GM18951 (cell line): Measurements from ENCODE around the gene ADAP1.
"Not testable (repeated sequence)": the region's sequence is repeated elsewhere in the genome, so short reads cannot be mapped to it uniquely, and the experiment has no call there.

Experiments used
- POLR2A ChIP-seq: IDR thresholded peaks from 4 replicates; pipeline ENCODE4 v1.6.1; 2011; ENCODE audit warnings: mild to moderate bottlenecking; ENCODE audit not compliant: insufficient read length, insufficient read depth; ENCODE audit errors: extremely low read depth
- in situ Hi-C: fragments of 300-500 bp; cut with MboI; formaldehyde crosslinking; loops from one replicate; pipeline ENCODE4 v1.12.0; 2022; ENCODE audit warnings: low sequenced_read_pairs, mixed read lengths, inconsistent platforms; ENCODE audit not compliant: unreplicated experiment

ADAP1 gene

GRCh38 chr7:954330-955238 is at the start of gene ADAP1:
Gene ADAP1, minus strand, starts transcription at chr7:954680. Its CDS starts 203 bp downstream, at chr7:954477.
- peak; percentile 60 for TF ChIP-seq POLR2A
- in situ Hi-C loops: loop anchor here (25.0 kb wide), 1 partner anchor 167 kb away; no protein-coding TSS in a partner anchor

GRCh38 chr7:1002445-1002844 is 48.0 kb upstream of the ADAP1 start:
- in situ Hi-C loops: not testable (repeated sequence)

- in situ Hi-C loops: not testable (repeated sequence)
Measured at GRCh38 chr7:1002026-1002425, 47.5 kb upstream of the ADAP1 start.

GRCh38 chr7:1001069-1001770 is 46.7 kb upstream of the ADAP1 start:
- in situ Hi-C loops: not testable (repeated sequence)

GRCh38 chr7:999941-1000935 is 45.8 kb upstream of the ADAP1 start:
- in situ Hi-C loops: loop anchor here (5.0 to 10.0 kb wide), 3 partner anchors 45 to 165 kb away; partner anchors contain the start of genes GPR146 and ZFAND2A
- no peak for TF ChIP-seq POLR2A

- in situ Hi-C loops: loop anchor here (5.0 to 10.0 kb wide), 3 partner anchors 45 to 165 kb away; partner anchors contain the start of genes GPR146 and ZFAND2A
Measured at GRCh38 chr7:999149-999879, 44.8 kb upstream of the ADAP1 start.

GRCh38 chr7:997404-998395 is 43.2 kb upstream of the ADAP1 start:
- in situ Hi-C loops: loop anchor here (5.0 to 10.0 kb wide), 3 partner anchors 47 to 167 kb away; partner anchors contain the start of genes GPR146 and ZFAND2A
- no peak for TF ChIP-seq POLR2A

More at GRCh38 chr7:999149-999879, 44.8 kb upstream of the ADAP1 start:
- no peak for TF ChIP-seq POLR2A

- in situ Hi-C loops: loop anchor here (5.0 to 10.0 kb wide), 3 partner anchors 49 to 169 kb away; partner anchors contain the start of genes GPR146 and ZFAND2A
- no peak for TF ChIP-seq POLR2A
Measured at GRCh38 chr7:996079-996872, 41.8 kb upstream of the ADAP1 start.

GRCh38 chr7:995571-995970 is 41.1 kb upstream of the ADAP1 start:
- TF ChIP-seq POLR2A: no peak
- in situ Hi-C loops: loop anchor here (5.0 to 10.0 kb wide), 3 partner anchors 49 to 169 kb away; partner anchors contain the start of genes GPR146 and ZFAND2A
